ENCODE results near the gene PANK2. TPM values are rescaled to one million over a fixed set of nuclear protein-coding genes. Genes with fewer than 3 reads are reported as not detected.

PANK2 gene
- total RNA-seq, 1 donor from 2014 or later, result 39.7 TPM

- Mint-ChIP-seq H3K27ac (ENCODE audit: unreplicated experiment) (no peak overlapping the region), H3K4me3 (ENCODE audit: unreplicated experiment) (no peak overlapping the region), H3K4me1 (ENCODE audit: low read depth) (no peaks in the 10 kb centered on the region), H3K36me3 (ENCODE audit: low read depth) (peaks cover 29% of the 10 kb centered on the region), H3K27me3 (ENCODE audit: low read depth) (no peaks in the 10 kb centered on the region), H3K9me3 (ENCODE audit: low read depth) (no peaks in the 10 kb centered on the region)
- TF ChIP-seq CTCF (IDR thresholded peaks at IDR 0.05), result no peak
- no peak for DNase-seq (ENCODE audit: low spot score)
These were observed 23.9 kb upstream of the PANK2 start for GRCh38 chr20:3865152-3865886.

- Mint-ChIP-seq H3K36me3 (ENCODE audit: low read depth) (peaks cover 27% of the 10 kb centered on the region), H3K4me1 (ENCODE audit: low read depth) (no peaks in the 10 kb centered on the region), H3K9me3 (ENCODE audit: low read depth) (no peaks in the 10 kb centered on the region), H3K27ac (ENCODE audit: unreplicated experiment) (no peak overlapping the region), H3K27me3 (ENCODE audit: low read depth) (no peaks in the 10 kb centered on the region), H3K4me3 (ENCODE audit: unreplicated experiment) (no peak overlapping the region)
- no peak for TF ChIP-seq CTCF (IDR thresholded peaks at IDR 0.05)
- DNase-seq (ENCODE audit: low spot score), result no peak
These were observed 23.2 kb upstream of the PANK2 start for GRCh38 chr20:3865887-3866407.

GRCh38 chr20:3866464-3866863, 22.7 kb upstream of the PANK2 start:
- no peak overlapping the region for H3K4me3 Mint-ChIP-seq (ENCODE audit: unreplicated experiment)
- no peaks in the 10 kb centered on the region for H3K9me3 Mint-ChIP-seq (ENCODE audit: low read depth)
- no peak for DNase-seq (ENCODE audit: low spot score)
- H3K27ac Mint-ChIP-seq (ENCODE audit: unreplicated experiment), result no peak overlapping the region
- peaks cover 22% of the 10 kb centered on the region for H3K36me3 Mint-ChIP-seq (ENCODE audit: low read depth)
- peaks cover 2% of the 10 kb centered on the region for H3K4me1 Mint-ChIP-seq (ENCODE audit: low read depth)
- H3K27me3 Mint-ChIP-seq (ENCODE audit: low read depth), result no peaks in the 10 kb centered on the region
- TF ChIP-seq CTCF (IDR thresholded peaks at IDR 0.05), result no peak

- TF ChIP-seq CTCF (IDR thresholded peaks at IDR 0.05), result no peak
- Mint-ChIP-seq H3K4me3 (ENCODE audit: unreplicated experiment) (no peak overlapping the region), H3K27me3 (ENCODE audit: low read depth) (no peaks in the 10 kb centered on the region), H3K9me3 (ENCODE audit: low read depth) (no peaks in the 10 kb centered on the region), H3K27ac (ENCODE audit: unreplicated experiment) (no peak overlapping the region), H3K4me1 (ENCODE audit: low read depth) (peaks cover 7% of the 10 kb centered on the region), H3K36me3 (ENCODE audit: low read depth) (peaks cover 13% of the 10 kb centered on the region)
- DNase-seq (ENCODE audit: low spot score), result no peak
These were observed 21.4 kb upstream of the PANK2 start for GRCh38 chr20:3867802-3868201.

GRCh38 chr20:3869839-3870634, 19.1 kb upstream of the PANK2 start:
- no peak overlapping the region for H3K4me3 Mint-ChIP-seq (ENCODE audit: unreplicated experiment)
- peaks cover 14% of the 10 kb centered on the region for H3K4me1 Mint-ChIP-seq (ENCODE audit: low read depth)
- DNase-seq (ENCODE audit: low spot score), result no peak
- H3K36me3 Mint-ChIP-seq (ENCODE audit: low read depth), result peaks cover 9% of the 10 kb centered on the region
- H3K27me3 Mint-ChIP-seq (ENCODE audit: low read depth), result no peaks in the 10 kb centered on the region
- H3K27ac Mint-ChIP-seq (ENCODE audit: unreplicated experiment), result no peak overlapping the region
- H3K9me3 Mint-ChIP-seq (ENCODE audit: low read depth), result no peaks in the 10 kb centered on the region
- TF ChIP-seq CTCF (IDR thresholded peaks at IDR 0.05), result no peak
